Measurements from ENCODE around the gene KNG1. TPM values are rescaled to one million over a fixed set of nuclear protein-coding genes. Genes with fewer than 3 reads are reported as not detected.

The KNG1 gene
- total RNA-seq: not detected in 2 replicates

DNA sequence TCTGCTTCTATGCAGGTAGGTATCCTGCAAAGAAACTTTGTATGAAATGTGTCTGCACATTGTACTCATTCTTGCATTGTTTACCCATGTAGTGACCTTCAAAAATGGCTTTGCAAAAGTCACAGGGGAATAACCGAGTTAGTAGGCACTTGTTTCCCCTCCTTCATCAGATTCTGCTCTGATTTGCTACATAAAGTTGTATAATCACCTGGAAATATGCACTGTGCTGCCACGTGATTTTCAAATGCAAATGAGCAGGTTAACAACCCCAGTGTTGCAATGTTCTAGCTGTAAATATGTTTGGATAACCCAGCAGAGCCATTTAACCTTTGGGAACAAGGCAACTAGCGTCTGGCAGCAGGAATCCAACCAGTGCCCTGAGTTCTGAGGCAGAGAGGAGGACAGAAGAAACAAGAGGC lies at the start of gene KNG1:
Gene KNG1, plus strand, starts transcription at position 321 of the 419 bp plus-strand sequence. CDS start 184 bp downstream, outside the sequence.
- H3K36me3 Mint-ChIP-seq (ENCODE audit: low read depth): no peaks in the 10 kb centered on the region
- TF ChIP-seq, protein P1, sequence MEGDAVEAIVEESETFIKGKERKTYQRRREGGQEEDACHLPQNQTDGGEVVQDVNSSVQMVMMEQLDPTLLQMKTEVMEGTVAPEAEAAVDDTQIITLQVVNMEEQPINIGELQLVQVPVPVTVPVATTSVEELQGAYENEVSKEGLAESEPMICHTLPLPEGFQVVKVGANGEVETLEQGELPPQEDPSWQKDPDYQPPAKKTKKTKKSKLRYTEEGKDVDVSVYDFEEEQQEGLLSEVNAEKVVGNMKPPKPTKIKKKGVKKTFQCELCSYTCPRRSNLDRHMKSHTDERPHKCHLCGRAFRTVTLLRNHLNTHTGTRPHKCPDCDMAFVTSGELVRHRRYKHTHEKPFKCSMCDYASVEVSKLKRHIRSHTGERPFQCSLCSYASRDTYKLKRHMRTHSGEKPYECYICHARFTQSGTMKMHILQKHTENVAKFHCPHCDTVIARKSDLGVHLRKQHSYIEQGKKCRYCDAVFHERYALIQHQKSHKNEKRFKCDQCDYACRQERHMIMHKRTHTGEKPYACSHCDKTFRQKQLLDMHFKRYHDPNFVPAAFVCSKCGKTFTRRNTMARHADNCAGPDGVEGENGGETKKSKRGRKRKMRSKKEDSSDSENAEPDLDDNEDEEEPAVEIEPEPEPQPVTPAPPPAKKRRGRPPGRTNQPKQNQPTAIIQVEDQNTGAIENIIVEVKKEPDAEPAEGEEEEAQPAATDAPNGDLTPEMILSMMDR (IDR thresholded peaks at IDR 0.05): no peak
- POLR2A ChIA-PET: no interaction called here
- DNase-seq (no peak), ATAC-seq (ENCODE audit: low read depth) (no peak)
- intact Hi-C loops (cut with micrococcal nuclease): no loop called here
- H3K9me3 Mint-ChIP-seq: no peaks in the 10 kb centered on the region
- peaks cover 2% of the 10 kb centered on the region for H3K27me3 Mint-ChIP-seq
- CTCF ChIA-PET: no interaction called here
- H3K4me1 Mint-ChIP-seq: peaks cover 2% of the 10 kb centered on the region
- H3K27ac Mint-ChIP-seq: no peak within 1 kb of the TSS
- no peak within 1 kb of the TSS for H3K4me3 Mint-ChIP-seq

DNA sequence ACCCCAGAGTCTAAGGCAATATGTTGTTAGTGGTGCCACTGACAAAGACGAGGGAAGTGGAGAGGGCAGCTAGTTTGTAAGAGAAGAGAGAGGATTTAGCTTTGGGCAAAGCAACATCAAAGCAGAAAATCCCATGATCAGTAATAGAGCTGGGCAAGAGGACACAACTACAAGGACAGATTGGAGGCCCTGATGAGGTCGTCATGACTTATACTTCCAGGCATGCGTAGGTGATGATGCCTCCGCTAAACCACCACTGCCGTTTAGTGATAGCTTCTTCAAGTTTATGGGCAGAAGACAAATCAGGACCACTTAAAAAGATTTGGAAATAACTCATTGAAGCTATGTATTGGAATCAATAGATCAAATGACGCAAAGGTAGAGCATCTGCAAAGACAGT lies 48.7 kb upstream of the KNG1 start:
- TF ChIP-seq, protein P1 (IDR thresholded peaks at IDR 0.05): no peak
- Mint-ChIP-seq H3K27me3 (peaks cover 6% of the 10 kb centered on the region), H3K4me3 (no peak overlapping the region), H3K4me1 (no peaks in the 10 kb centered on the region), H3K36me3 (ENCODE audit: low read depth) (no peaks in the 10 kb centered on the region), H3K27ac (no peak overlapping the region), H3K9me3 (no peaks in the 10 kb centered on the region)
- ChIA-PET POLR2A (no interaction called here), CTCF (no interaction called here)
- intact Hi-C loops (cut with micrococcal nuclease): no loop called here
- ATAC-seq (ENCODE audit: low read depth): no peak
- no peak for DNase-seq

DNA sequence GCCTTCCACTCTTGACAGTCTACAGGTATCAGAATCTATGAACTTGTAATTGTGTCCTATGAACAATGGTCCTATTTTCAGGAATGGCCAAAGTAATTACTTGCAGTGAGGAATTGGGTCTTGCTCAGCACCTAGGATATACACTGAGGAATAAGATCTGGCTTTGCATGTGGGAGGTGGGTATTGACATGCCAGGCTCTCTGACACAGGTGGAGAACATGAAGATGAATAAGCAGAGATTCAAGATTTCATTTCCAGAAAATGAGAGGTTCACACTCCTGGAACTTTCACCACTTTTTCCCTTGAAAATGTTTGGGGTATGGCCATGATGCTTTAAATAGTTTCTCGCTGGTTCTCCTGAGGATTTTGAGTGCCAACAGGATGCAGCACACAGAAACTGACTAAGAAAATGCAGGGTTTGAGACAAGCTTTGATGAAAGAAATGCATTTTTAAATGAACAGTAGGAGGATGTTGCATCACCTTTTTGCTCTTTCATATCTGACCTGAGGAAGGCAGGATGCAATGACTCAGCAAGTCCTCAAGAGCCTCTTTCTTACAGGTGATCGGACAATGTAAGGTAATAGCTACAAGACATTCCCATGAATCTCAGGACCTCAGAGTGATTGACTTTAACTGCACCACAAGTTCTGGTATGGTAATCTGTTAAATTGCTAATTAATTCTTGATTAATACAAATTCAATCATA lies 47.6 kb upstream of the KNG1 start:
- Mint-ChIP-seq H3K4me3 (no peak overlapping the region), H3K27ac (no peak overlapping the region), H3K9me3 (no peaks in the 10 kb centered on the region), H3K27me3 (peaks cover 3% of the 10 kb centered on the region), H3K36me3 (ENCODE audit: low read depth) (no peaks in the 10 kb centered on the region), H3K4me1 (no peaks in the 10 kb centered on the region)
- intact Hi-C loops (cut with micrococcal nuclease): no loop called here
- TF ChIP-seq, protein P1 (IDR thresholded peaks at IDR 0.05): no peak
- DNase-seq: no peak
- ChIA-PET CTCF (no interaction called here), POLR2A (no interaction called here)
- ATAC-seq (ENCODE audit: low read depth): no peak

DNA sequence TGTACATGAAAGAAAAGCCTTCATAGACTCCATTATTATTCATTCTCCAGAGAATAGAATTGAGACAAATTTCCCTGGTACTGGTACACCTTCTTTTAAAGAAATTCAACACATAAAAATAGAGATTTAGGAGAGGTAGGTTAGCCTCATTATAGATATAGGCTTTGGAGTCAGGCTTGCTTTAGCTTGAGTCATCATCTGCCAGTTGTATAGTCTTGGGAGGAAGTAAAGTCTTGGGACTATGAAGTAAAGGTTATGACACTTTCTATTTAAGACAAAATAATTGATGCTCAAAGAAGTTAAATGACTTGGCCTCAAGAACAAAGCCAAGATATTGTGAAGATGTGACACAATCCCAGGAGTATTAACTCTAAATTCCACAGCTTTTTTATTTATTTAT lies 47.0 kb upstream of the KNG1 start:
- Mint-ChIP-seq H3K36me3 (ENCODE audit: low read depth) (no peaks in the 10 kb centered on the region), H3K4me3 (no peak overlapping the region), H3K27me3 (peaks cover 6% of the 10 kb centered on the region), H3K4me1 (no peaks in the 10 kb centered on the region), H3K9me3 (no peaks in the 10 kb centered on the region), H3K27ac (no peak overlapping the region)
- DNase-seq (no peak), ATAC-seq (ENCODE audit: low read depth) (no peak)
- TF ChIP-seq, protein P1 (IDR thresholded peaks at IDR 0.05): no peak
- intact Hi-C loops (cut with micrococcal nuclease): no loop called here
- ChIA-PET CTCF (no interaction called here), POLR2A (no interaction called here)

DNA sequence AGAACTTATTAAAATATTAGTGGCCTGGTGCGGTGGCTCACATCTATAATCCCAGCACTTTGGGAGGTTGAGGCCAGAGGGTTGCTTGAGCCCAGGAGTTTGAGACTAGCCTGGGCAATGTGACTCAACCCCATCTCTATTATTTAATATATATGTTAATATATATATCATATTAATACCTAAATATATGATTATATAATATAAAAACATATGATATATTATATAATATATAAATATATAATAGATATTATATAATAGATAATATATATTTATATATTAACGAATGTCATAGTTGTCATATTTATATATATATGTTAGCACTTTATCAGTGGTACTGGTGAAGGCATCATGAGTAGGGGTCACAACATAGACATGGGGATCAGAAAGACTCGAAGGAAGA lies 46.1 kb upstream of the KNG1 start:
- peaks cover 7% of the 10 kb centered on the region for H3K27me3 Mint-ChIP-seq
- POLR2A ChIA-PET: no interaction called here

More for the DNA sequence above, 46.1 kb upstream of the KNG1 start:
- no peak for ATAC-seq (ENCODE audit: low read depth)
- H3K4me3 Mint-ChIP-seq: no peak overlapping the region
- no peak for DNase-seq
- intact Hi-C loops (cut with micrococcal nuclease): no loop called here
- no peaks in the 10 kb centered on the region for H3K36me3 Mint-ChIP-seq (ENCODE audit: low read depth)
- CTCF ChIA-PET: no interaction called here
- TF ChIP-seq, protein P1 (IDR thresholded peaks at IDR 0.05): no peak
- H3K4me1 Mint-ChIP-seq: no peaks in the 10 kb centered on the region
- H3K27ac Mint-ChIP-seq: no peak overlapping the region
- no peaks in the 10 kb centered on the region for H3K9me3 Mint-ChIP-seq

Measured in activated B cell treated with CpG ODN at 0.5 μM for 24 hours (primary cell).